ENCODE data around the gene SYNPO2. TPM values are rescaled to one million over a fixed set of nuclear protein-coding genes. Genes with fewer than 3 reads are reported as not detected.
A peak's percentile ranks its signal among the peaks of the same experiment; 100 is the strongest.
"Not testable (repeated sequence)": the region's sequence is repeated elsewhere in the genome, so short reads cannot be mapped to it uniquely, and the experiment has no call there.

The SYNPO2 gene
- total RNA-seq, 1 donor from 2014 or later = 206 TPM

DNA sequence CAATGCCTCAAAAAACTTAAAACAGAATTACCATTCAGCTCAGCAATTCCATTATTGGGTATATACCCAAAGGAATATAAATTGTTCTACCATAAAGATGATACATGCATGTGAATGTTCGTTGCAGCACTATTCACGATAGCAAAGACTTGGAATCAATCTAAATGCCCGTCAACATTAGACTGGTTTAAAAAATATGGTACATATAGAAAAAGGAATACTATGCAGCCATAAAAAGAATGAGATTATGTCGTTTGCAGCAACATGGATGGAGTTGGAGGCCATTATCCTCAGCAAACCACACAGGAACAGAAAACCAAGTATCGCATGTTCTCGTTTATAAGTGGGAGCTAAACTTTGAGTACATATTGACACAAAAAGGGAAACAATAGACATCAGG, 10.9 kb upstream of the SYNPO2 start:
- intact Hi-C loops (cut with DNase I) = no loop called here
- DNase-seq (ENCODE audit: missing footprints) = no peak

DNA sequence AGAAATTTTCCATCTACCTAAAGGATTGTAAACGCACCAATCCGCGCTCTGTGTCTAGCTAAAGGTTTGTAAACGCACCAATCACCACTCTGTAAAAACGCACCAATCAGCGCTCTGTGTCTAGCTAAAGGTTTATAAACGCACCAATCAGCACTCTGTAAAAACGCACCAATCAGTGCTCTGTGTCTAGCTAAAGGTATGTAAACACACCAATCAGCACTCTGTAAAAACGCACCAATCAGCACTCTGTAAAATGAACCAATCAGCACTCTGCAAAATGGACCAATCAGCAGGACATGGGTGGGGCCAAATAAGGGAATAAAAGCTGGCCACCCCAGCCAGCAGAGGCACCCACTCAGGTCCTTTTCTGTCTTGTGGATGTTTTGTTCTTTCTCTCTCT, 10.1 kb upstream of the SYNPO2 start:
- ATAC-seq; DNase-seq (ENCODE audit: missing footprints); intact Hi-C loops (cut with DNase I): not testable (repeated sequence)

More for the DNA sequence above, 10.9 kb upstream of the SYNPO2 start:
- no peak for ATAC-seq

DNA sequence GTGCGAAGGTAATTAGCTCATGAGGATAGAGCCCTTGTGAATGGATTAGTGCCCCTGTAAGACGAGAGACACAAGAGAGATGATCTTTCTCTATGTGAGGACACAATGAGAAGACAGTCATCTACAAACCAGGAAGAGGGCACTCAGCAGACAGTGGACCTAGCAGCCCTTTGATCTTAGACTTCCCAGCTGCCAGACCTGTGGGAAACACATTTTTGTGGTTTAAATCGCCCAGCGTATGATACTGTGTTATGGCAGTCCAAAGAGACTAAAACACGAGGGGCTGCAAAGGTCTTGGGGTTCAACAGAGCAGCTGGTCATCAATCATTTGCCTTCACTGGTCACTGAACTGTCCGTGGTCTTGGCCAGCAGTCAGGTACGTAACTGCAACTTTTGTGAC, 9.2 kb upstream of the SYNPO2 start:
- ATAC-seq = no peak
- intact Hi-C loops (cut with DNase I) = no loop called here

DNA sequence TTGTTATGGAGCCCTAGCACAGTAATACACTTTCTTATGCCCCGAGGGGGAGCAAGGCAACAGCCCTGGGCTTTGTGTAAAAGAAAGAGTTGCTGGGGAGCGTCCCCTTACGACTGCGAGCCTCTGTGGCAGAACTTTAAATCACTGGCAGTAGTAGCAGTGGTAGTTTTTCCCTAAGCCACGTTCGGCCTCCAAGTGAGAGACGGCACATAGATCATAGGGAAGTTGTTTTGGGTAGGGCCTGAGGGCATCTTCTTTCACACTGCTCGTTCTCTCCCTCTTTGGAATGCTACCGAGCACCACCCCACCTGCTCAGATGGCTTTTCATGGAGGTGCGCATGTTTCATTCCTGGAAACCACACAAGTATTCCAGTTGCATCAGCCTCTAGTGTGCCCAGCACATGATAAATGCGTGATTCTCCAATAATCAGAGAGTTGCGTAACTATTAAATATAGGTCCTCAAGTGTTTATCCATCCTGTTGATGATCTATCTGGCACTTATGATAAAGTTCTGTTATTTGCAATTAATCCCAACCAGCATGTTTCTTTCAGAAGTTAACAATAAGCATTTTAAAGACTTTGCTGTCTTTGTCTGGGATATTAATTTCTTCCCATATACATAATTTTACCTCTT, 7.0 kb upstream of the SYNPO2 start:
- intact Hi-C loops (cut with DNase I) = no loop called here
- no peak for ATAC-seq
- DNase-seq (ENCODE audit: missing footprints) = no peak

More for the DNA sequence above, 9.2 kb upstream of the SYNPO2 start:
- DNase-seq (ENCODE audit: missing footprints) = no peak

DNA sequence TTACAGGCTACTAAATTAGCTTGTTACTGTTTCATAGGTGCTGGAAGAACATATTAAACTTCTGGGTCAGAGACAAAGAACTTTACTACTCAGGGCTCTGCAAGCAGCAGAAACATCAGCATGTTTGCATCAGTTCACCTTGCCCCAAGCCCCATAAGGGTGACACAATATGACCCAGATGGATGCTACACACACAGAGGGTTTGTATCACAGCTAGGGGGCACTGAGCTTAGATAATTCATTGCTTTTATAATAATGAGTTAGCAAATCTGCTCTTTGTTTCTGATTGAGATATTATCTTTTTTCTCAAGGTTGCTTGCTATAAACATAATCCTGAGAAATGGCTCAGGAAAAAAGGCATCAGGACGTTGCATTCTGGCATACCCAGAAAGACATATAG, 4.8 kb upstream of the SYNPO2 start:
- no peak for DNase-seq (ENCODE audit: missing footprints)
- intact Hi-C loops (cut with DNase I) = no loop called here
- ATAC-seq = no peak

DNA sequence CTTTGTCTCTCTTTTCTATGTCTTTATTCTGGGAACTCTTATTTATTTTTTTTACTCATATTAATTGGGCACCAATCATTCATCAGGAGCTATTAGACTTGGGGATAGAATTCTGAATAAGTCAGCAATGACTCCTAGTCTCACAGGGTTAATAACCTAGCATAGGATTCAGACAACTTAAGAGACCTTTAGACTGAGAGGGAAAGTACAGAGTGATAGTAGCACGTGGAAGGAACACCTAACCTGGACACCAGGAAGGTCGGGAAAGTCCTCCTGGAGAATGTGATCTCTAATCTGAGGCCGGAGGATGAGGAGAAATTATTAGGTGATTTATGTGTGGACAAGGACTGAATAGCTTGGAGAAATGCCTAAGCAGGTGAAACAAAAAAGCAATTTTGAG, 3.9 kb upstream of the SYNPO2 start:
- ATAC-seq = no peak
- intact Hi-C loops (cut with DNase I) = loop anchor here (5.0 kb wide), 1 partner anchor 47 kb away; the partner anchor contains the start of gene SEC24D
- DNase-seq (ENCODE audit: missing footprints) = no peak

DNA sequence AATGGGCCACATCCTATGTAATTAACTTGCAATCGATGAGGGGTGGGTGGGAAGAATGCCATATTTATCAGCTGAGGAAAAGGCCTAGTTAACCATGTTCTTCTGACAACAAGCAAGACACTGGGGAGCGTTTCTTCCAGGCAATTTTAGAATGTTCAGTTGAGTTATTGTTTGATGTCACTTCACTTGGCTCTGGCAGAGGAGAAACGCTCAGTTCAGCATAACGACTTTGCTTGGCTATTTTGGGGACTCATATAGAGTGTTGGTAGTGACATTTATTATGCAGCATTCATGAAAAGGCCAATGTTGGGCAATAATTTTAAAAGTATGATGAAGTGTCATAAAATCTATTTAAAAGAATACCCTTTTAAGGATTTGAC, 648 bp downstream of the SYNPO2 start:
- DNase-seq (ENCODE audit: missing footprints) (no peak), ATAC-seq (peak; percentile 48)
- intact Hi-C loops (cut with DNase I) = loop anchor here (2.0 to 5.0 kb wide), 2 partner anchors 52 to 149 kb away; partner anchors contain the start of gene SEC24D

DNA sequence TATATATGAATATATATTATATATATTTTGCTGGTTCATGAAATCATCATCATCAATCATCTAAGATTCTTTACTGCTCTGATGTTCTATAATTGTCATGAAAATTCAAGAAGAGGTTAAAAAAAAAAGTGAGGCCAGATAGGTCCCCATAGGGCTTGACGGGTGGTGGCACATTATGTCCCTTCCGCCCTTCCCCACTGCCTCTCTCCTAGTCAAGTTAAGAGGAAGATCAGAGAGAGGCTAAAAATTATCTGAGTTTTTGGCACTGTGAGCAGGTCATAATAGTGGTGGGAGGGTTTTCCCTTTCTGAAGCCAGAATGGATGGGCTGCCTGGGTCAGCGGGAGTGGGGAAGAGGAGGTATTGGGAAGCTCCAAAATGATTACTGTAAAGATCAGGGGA, 5.4 kb downstream of the SYNPO2 start:
- intact Hi-C loops (cut with DNase I) = no loop called here
- DNase-seq (ENCODE audit: missing footprints) (no peak), ATAC-seq (peak; percentile 25)

DNA sequence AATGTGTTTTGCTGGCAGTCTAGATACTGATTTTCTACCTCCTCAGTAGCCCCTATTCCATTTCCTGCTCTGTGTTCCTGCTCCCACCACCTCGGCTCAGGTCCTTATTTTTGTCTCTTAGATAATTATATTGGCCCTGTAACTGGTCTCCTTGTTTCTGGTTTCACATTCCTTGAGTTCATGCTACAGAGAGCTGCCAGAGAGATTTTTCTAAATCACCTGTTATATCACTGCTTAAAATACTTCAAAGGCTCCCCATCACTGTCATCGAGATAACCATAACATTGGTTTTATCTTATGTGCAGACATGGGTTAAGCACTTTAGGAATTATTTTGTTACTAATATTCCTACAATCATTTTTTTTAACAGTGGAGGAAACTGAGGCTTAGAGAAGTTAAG, 9.6 kb downstream of the SYNPO2 start:
- intact Hi-C loops (cut with DNase I) = no loop called here
- ATAC-seq (no peak), DNase-seq (ENCODE audit: missing footprints) (no peak)

DNA sequence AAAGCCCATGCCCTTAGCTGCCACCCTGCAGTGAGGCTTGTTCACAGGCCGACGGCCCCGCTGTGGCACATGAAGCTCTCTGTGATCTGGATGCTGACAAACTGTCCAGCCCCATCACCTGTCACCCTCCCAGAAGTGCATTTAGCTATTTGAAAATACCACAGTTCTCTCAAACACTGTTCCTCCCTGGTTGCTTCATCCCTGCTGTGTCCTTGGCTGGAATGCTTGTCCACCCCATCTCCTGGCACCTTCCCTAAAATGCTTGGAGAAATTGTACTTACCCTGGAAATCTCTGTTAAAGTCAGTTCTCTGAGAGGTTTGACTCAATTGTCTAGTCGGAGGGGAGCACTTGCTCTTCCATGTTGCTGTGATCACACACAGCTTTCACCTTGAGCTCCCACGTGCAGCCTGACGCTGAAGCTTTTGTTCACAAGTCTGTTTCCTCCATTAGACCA, 10.1 kb downstream of the SYNPO2 start:
- DNase-seq (ENCODE audit: missing footprints) = peak; percentile 76
- intact Hi-C loops (cut with DNase I) = no loop called here
- ATAC-seq = peak; percentile 93

DNA sequence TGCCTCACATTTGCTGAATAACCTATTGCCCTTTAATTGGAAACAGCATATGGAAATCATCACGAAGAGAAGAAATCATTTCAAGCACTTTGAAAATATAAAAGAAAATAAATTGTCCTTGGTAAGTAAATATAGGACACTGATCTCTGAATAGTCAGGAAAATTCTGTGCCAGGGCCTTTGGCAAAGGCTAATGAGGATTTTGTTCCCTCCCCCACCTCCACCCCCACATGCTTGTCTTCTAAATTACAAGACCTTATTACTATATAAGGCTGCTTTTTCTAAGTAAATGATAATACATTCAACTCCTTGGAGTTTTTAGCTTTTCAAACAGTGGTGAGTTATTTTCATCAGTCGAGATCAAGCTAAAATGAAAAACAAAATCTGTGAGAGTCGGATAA, 15.8 kb downstream of the SYNPO2 start:
- DNase-seq (ENCODE audit: missing footprints) (no peak), ATAC-seq (no peak)
- intact Hi-C loops (cut with DNase I) = no loop called here

DNA sequence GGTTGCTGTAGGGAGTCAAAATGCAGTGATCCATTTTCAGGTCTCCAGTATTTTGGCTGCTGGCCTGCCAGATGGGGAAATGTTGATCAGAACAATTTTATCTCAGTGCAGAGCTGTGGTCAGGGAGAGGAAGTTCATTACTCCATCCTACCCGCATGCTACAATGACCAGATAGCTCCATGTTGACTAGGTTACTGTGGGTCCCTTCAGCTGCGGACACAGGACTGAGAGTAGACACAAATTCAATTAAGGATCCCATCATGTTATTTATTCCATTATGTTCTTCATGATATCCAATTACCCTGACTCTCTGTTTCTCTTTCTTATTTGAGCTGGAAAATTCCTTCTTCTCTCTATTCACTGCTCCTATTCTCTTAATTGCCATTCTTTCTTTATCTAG, 16.3 kb downstream of the SYNPO2 start:
- ATAC-seq (peak; percentile 35), DNase-seq (ENCODE audit: missing footprints) (no peak)
- intact Hi-C loops (cut with DNase I) = no loop called here

DNA sequence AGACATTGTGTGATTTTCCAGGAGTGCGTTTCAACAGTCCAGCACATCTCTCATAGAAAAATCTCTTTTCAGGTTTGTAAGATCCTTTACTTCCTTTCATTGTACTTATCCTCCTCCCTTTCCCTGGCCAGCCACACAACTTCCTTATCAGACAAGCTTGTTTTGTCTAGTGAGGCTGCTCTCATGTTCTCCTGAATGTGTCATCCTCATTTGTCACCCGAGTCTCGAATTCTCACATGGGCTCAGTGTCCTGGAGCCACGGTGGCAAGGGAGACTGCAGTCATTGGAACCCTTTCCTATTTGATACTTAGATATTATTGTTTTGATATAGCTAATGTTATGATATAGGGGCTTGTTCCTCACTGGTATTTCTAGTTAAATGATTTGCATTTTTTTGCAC, 16.9 kb downstream of the SYNPO2 start:
- ATAC-seq (peak; percentile 23), DNase-seq (ENCODE audit: missing footprints) (no peak)
- intact Hi-C loops (cut with DNase I) = no loop called here

DNA sequence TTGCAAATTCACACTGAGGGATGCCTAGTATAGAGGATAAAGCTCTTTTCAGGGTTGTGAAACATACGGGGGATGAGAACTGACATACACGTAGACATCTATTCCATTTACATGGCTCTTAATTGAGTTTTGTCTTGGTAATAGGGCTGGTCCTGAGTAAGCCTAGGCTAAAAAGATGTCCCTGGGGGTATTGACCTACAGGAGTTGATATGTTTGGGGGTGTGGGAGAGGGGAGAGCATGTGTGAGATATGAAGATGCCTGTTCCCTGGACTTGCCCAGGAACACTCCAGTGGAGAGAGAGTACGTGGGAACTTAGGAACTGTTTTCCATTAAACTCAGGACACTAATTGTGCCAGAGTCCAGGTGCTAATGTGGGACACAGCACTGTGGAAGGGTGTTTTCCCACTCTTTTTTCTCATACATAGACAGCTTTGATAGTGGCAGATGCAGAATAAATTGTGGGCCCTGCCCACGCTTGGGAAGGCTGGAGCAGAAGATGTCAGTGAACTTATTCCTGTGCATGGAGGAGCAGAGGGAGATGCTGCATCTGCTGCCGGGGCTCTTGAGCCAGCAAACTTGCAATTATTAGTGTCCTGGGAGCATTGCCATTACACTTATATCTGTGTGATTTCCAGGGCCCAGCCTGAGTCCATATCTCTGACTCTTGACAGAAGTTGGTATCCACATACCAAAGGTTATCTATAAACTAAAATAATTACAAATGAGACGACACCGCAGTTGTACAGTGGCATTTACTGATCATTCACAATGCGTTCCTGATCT, 20.7 kb downstream of the SYNPO2 start:
- peak; percentile 83 for ATAC-seq
- intact Hi-C loops (cut with DNase I) = no loop called here

DNA sequence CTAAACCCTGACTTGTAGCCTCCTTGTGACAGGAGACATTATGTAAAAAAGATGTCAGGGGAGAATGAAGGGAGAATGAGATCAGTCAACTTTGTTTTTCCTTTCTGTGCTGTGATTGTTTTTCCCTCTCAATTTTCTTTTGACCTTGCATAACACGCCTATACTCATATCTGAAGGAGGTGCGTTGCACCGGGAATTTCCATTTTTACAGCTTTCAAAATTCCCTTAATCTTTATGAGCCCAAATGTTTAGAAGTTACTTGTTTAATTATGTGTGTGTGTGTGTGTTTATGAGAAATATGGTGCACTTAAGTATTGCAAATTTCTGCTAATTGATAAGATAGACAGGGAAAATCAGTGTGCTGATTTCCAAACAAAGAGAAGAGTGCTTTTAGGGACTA, 21.6 kb downstream of the SYNPO2 start:
- peak; percentile 16 for ATAC-seq
- no peak for DNase-seq (ENCODE audit: missing footprints)
- intact Hi-C loops (cut with DNase I) = no loop called here

More for the DNA sequence above, 20.7 kb downstream of the SYNPO2 start:
- no peak for DNase-seq (ENCODE audit: missing footprints)

DNA sequence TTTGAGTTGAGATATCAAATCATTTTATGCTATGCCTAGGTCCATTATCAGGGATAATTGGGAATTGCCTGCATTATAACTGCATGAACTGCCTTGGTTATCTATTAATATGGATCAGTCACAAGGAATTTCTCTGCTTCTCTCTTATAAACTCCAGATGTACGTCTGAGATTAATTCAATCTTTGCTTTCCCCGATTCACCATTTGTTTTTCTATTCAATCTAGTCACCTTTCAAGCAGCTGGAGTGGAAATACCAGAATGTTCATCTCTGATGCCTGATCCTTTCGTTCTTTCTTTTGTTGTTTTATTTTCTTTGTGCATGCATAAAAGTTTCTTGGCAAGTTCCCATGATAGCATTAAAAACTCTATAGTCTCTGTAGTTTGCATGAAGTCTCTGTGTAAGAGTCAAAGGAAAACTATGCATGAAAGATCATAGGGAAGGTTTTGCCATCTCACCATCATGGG, 22.6 kb downstream of the SYNPO2 start:
- intact Hi-C loops (cut with DNase I) = no loop called here
- ATAC-seq (no peak), DNase-seq (ENCODE audit: missing footprints) (no peak)

DNA sequence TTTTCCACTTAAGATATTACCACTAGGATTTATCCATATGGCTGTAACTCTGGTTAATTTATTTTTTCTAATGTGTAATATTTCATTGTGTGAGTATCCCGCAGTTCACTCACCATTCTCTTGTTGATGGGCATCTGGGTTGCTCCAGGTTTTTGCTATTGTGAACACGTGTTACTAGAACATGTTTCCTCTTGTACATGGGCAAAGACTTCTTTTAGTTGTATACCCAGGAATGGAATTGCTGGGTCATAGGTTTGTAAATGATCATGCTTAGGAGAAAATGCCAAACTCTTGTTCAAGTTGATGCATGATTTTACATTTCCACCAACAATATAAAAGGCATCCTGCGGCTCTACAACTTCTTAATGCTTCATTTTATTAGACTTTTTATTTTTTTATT, 26.8 kb downstream of the SYNPO2 start:
- DNase-seq (ENCODE audit: missing footprints) (no peak), ATAC-seq (no peak)
- intact Hi-C loops (cut with DNase I) = no loop called here

DNA sequence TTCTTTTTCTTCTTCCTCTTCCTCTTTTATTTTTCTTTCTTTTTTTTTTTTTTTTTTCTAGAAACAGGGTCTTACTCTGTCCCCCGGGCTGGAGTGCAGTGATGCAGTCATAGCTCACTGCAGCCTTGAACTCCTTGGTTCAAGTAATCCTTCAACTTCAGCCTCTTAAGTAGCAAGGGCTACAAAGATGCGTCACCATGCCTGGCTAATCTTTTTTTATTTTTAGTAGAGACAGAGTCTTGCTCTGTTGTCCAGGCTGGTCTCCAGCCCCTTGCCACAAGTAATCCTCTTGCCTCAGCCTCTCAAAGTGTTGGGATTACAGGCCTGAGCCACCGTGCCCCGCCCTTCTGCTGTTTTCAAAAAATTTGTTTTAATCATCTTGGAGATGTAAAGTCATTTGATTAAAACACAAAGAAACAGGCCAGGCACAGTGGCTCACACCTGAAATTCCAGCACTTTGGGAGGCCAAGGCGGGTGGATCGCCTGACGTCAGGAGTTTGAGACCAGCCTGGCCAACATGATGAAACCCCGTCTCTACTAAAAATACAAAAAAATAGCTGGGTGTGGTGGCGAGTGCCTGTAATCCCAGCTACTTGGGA, 28.1 kb downstream of the SYNPO2 start:
- ATAC-seq (no peak), DNase-seq (ENCODE audit: missing footprints) (no peak)
- intact Hi-C loops (cut with DNase I) = no loop called here

DNA sequence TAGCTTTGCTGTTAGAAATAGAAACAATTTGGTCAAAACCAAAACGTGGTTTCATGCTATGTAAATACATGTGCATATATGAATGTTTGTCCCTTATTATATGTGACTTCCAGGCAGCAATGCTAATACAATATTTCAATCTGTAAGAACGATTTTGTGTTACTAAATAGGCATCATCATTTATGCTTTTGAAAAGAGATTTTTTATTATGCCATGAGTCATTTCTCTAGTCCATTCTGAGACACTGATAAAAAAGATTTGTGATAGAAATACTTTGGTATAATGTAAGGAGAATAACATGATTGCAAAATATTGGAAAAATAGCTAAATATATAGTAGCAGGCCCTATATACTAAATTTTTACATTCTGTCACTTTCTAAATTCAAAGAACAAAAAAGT, 28.9 kb downstream of the SYNPO2 start:
- ATAC-seq (no peak), DNase-seq (ENCODE audit: missing footprints) (no peak)
- intact Hi-C loops (cut with DNase I) = no loop called here

DNA sequence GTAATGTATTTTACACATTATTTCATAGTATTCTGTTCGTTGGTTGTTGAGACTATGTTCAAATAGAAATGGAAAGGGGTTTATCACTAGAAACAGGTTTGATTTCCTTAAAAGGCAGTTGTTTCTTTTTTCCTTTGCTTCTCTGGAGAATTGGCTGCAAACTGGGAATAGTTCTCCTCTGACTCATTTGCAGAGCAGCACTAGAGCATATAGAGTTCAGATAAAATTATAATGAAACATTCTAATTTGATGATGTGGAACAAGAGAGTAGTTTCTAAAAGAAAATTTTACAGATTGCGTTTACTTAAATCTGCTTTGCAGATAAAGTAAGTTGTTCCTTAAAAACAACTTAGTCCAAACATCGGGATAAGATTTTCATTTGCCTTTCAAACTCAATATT, 29.7 kb downstream of the SYNPO2 start:
- ATAC-seq = no peak
- intact Hi-C loops (cut with DNase I) = no loop called here
- DNase-seq (ENCODE audit: missing footprints) = no peak
